CD4-positive, alpha-beta T cell treated with Interleukin-12 subunit alpha and Interleukin-12 subunit beta, for 1 hour (primary cell): Measurements from ENCODE around the gene GOLGA6L26.
"Not testable (repeated sequence)": the region's sequence is repeated elsewhere in the genome, so short reads cannot be mapped to it uniquely, and the experiment has no call there.

Experiments used
- DNase-seq: peaks from one replicate; pipeline ENCODE4 v3.0.0-alpha.2; 2020

Gene GOLGA6L26, protein sequence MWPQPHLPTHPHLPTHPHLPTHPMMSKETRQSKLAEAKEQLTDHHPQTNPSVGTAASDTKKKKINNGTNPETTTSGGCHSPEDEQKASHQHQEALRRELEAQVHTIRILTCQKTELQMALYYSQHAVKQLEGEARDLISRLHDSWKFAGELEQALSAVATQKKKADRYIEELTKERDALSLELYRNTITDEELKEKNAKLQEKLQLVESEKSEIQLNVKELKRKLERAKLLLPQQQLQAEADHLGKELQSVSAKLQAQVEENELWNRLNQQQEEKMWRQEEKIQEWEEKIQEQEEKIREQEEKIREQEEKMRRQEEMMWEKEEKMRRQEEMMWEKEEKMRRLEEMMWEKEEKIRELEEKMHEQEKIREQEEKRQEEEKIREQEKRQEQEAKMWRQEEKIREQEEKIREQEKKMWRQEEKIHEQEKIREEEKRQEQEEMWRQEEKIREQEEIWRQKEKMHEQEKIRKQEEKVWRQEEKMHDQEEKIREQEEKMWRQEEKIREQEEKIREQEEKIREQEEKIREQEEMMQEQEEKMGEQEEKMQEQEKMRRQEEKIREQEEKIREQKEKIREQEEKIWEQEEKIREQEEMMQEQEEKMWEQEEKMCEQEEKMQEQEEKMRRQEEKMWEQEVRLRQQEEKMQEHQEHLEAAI

DNA sequence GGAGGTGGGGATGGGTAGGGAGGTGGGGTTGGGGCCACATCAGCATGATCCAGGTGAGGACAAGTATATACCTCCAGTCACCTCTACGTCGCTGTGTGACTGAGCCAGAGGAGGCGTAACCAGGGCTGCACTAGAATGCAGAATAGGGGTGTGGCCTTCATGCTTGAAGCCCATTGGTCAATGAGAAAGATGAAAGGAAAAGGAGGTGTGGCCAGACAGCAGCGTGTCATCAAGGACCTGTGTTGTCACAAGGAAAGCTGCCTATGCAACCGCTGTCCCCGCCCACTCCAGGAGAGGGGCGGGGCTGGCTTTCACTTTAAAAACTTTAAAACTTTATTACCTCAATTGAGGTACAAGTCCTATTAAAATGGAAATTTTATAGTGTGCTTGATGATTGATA lies at the start of gene GOLGA6L26:
TSS of gene GOLGA6L26 (minus strand) at position 101 of the 400 bp plus-strand sequence. CDS start at position 40, 61 bp downstream.
- not testable (repeated sequence) for DNase-seq

DNA sequence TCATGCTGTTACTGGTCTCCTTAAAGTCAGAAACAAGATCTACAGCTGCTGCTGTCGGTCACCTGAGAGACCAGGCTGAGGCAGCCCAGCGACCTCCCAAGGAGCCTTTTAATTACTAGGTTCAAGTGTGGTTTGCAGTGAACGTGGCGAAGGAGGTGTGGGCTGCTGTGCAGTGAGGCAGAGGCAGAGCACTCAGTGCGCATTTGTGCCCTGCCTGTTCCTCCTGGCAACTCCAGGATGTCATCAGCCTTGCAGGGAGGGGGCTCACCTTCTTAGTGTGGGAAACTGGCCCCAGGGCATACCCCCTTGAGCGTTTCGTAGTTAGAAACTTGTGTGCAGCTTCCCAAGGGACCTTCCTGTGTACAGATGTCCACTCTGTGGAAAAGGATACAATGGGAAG lies 47.2 kb upstream of the GOLGA6L26 start:
- DNase-seq, result not testable (repeated sequence)

DNA sequence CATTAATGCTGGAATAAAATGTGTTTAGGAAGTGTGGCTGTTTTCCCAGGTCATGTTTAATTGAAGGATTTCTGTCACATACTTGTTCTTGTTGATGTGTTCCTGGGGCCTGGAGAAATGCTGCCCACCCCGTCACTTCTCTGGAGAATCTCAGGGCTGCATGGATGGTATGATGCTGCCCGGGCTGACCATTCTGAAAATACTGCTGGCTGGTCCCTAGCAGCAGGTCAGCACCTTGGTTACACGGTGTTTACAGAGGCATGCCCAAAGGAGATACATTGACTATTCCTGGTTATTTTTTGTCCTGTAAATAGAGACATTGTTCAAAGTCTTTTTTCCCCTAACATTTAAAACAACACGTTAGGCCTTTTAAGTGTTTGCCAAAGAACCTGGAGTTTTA lies 46.7 kb upstream of the GOLGA6L26 start:
- not testable (repeated sequence) for DNase-seq

DNA sequence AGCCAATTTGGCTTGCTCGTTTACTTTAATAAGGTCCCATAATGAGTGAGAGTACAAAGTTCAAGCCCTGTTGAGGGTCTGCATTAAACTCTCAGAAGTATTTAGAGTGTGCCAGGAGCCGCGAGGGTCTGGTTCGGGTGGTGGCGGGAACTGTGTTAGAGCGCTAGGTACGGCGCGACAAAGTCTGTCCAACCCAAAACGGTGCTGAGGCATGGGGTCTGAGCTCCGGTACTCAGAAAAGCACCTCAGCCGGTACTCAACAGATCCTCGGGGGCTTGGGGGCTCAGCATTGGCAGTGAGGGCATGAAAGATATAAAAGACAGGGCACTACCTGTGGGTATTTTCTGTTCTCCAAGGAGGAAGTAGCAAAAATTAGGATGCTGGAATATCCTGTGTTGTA lies 45.0 kb upstream of the GOLGA6L26 start:
- not testable (repeated sequence) for DNase-seq

DNA sequence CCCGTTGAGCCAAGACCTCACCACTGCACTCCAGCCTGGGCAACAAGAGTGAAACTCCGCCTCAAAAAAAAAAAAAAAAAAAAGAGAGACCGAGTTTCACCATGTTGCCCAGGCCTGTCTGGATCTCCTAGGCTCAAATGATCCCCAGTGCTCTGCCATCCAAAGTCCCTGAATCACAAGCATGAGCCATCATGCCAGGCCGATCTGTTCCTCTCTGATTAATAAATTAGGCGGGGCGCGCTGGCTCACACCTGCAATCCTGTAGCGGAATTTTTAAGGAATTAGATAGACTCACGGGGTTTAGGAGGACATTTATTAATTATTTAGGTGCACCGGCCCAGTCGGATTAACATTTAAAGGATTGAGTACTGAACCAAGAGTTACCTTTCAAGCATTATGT lies 40.2 kb upstream of the GOLGA6L26 start:
- DNase-seq, result not testable (repeated sequence)

DNA sequence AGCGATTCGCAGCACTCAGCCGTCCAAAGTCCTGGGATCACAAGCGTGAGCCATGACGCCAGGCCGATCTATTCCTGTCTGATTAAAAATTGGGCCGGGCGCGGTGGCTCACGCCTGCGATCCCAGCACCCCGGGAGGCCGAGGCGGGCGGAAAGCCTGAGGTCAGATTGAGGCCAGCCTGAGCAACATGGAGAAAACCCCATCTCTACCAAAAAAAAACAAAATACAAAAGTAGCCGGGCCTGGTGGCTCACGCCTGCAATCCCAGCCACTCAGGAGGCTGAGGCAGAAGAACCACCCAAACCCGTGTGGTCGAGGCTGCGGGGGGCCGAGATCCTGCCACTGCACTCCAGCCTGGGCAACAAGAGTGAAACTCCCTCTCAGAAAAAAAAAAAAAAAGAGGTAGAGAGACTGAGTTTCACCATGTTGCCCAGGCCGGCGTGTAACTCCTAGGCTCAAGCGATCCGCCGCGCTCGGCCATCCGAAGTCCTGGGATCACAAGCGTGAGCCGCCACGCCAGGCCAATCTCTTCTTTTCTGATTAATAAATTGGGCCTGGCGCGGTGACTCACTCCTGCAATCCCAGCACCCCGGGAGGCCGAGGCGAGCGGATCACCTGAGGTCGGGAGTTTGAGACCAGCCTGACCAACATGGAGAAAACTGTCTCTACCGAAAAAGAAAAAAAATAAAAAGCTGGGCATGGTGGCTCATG lies 39.0 kb upstream of the GOLGA6L26 start:
- not testable (repeated sequence) for DNase-seq

DNA sequence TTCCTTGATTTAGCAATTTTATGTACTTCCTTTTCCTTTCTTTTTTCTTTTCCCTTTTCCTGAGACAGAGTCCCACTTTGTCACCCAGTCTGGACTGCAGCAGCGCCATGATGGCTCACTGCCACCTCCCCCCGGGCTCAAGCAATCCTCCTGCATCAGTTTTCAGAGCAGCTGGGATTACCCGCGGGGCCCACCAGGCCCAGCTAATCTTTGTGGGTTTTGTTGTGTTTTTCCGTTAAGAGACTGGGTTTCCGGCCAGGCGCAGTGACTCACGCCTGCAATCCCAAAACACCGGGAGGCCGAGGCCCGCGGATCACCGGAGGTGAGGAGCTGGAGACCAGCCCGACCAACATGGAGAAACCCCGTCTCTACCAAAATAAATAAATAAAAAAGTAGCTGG lies 38.3 kb upstream of the GOLGA6L26 start:
- no peak for DNase-seq

DNA sequence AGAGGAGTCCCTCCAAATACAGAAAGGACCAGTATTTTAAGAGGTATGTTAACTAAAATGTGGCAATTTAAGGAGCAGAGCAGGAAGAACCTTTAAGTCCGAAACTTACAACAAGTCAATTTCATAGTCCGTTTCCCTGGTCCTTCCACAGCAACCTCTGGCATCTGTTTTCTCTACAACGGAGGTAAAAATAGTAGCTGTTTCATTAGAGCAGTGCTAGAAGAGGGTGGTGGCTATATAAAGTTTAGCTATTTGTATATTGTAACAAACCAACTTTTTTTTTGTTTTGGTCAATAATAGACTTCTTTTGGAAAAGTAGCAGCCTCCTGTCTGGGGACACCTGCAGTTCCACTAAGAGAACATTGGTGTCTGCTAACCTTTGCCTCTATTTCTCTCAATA lies 37.9 kb upstream of the GOLGA6L26 start:
- not testable (repeated sequence) for DNase-seq

DNA sequence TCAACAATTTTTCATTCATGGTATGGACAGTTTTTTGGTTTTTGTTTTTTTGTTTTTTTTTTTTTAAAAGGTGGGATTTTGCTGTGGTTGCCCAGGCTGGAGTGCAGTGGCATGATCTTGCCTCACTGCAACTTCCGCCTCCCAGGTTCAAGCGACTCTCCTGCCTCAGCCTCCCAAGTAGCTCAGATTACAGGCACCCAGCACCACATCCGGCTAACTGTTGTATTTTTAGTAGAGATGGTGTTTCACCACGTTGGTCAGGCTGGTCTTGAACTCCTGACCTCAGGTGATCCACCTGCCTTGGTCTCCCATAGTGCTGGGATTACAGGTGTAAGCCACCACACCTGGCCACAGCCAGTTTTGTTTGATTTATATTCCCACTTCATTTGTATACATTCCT lies 37.1 kb upstream of the GOLGA6L26 start:
- not testable (repeated sequence) for DNase-seq

DNA sequence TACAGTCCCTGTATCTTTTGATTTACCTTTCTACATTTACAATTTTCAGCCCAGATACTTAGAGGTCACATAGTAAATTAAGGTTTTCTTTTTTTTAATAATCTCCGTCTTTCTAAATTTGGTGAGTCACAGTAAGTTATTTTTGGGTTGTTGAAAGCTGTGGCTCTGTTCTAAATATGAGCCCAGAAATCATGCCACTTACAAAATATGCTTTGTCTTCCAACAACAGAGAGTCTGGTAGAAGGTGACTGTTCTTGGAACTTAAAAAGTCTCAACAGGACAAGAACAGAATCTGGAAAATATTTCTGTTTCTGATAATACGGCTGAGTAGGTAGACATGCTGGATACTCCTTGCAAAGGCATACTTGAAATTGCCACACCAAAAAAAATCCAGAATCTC lies 36.6 kb upstream of the GOLGA6L26 start:
- no peak for DNase-seq

DNA sequence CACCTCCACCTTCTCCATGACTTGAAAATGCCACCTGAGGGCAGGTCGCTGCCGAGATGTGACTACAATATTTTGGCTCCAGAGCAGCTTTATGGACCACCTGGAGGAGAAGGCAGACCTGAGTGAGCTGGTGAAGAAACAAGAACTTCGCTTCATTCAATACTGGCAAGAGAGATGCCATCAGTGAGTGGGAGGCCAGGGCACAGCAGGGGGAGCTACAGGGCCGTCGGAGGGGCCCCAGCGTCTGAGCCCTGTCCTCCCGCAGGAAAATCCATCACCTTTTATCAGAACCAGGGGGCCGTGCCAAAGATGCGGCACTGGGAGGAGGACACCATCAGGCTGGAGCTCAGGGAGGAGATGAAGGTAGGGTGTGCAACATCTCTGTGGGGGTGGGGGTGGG lies 30.3 kb upstream of the GOLGA6L26 start:
- not testable (repeated sequence) for DNase-seq

DNA sequence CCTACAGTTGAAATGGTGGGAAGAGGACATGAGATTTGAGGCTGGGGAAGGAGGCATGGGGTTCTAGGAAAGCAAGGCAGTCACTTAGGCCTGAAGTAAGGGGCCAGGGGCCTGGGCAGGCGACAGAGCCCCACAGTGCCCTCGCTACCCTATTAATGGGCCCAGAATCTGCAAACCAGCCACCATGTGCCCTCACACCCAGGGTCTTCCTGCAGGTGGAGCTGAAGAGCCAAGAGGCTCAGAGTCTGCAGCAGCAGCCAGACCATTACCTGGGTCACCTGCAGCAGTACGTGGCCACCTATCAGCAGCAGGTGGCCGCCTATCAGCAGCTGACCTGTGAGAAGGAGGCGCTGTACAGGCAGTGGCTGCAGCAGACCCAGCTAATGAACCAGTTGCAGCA lies 28.6 kb upstream of the GOLGA6L26 start:
- not testable (repeated sequence) for DNase-seq

DNA sequence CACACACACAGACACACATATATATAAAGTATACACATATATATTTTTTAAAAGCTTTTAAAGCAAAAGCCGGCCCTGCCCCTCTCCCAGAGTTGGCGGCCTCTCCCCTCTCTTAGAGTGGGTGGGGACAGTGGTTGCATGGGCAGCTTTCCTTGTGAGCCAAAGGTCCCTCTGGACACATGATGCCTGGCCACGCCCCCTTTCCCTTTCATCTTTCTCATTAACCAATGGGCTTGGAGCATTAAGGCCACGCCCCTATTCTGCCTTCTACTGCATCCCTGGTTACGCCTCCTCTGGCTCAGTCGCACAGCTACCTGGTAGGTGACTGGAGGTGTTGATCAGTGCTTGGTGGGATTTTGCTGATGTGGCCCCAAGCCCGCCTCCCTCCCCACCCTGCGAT lies 20.5 kb upstream of the GOLGA6L26 start, which contains the start of gene GOLGA8S:
TSS of gene GOLGA8S (plus strand) at position 301 of the 400 bp plus-strand sequence. CDS start at position 363, 62 bp downstream.
- DNase-seq, result not testable (repeated sequence)

DNA sequence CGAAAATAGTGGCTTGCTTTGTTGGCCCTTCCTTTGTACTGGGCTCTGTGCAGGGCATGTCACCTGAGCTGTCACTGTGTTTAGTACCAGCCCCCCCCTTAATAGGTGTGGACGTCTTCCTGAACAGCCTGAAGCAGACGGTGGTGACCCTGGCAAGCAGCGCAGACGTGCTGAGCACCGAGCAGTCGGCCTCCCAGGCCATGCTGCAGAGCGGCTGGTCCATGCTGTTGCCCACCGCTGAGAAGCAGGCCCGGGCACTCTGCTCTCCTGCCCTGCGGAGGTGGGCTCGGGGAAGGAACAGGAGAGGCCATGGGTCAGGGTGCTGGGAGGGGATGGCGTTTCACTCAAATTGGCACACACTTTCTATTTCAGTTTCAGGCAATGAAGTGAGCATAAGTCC lies 22.8 kb downstream of the GOLGA6L26 start:
- not testable (repeated sequence) for DNase-seq

DNA sequence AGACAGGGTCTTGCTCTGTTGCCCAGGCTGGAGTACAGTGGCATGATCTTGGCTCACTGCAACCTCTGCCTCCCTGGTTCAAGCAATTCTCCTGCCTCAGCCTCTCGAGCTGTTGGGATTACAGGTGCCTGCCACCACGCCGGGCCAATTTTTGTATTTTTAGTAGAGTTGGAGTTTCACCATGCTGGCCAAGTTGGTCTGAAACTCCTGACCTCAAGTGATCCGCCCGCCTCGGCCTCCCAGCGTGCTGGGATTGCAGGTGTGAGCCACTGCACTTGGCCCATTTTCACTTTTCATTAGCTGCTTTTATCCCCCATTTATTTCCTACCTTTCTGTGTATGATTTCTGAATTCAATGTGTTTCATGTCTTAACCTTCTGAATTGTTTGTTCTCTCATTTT lies 28.1 kb downstream of the GOLGA6L26 start:
- DNase-seq, result not testable (repeated sequence)

DNA sequence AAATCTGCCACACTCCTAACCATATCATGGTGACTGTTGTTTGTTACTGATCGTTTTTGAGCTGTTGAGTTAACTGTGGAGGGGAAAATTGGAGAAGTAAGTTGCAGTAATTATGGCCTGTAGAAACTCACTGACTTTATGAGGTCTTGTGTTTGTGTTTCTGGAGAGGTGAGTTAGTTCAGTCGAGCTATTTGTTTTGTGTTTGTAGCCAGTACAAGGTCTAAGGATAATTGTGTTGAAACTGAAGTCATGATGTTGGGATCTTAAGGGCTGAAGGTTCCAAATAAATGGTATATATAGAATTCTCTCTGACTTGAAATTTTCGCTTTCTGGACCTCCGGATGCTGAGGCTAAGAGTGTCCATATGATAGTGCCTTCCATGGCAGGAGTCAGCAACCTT lies 29.2 kb downstream of the GOLGA6L26 start:
- DNase-seq, result not testable (repeated sequence)

DNA sequence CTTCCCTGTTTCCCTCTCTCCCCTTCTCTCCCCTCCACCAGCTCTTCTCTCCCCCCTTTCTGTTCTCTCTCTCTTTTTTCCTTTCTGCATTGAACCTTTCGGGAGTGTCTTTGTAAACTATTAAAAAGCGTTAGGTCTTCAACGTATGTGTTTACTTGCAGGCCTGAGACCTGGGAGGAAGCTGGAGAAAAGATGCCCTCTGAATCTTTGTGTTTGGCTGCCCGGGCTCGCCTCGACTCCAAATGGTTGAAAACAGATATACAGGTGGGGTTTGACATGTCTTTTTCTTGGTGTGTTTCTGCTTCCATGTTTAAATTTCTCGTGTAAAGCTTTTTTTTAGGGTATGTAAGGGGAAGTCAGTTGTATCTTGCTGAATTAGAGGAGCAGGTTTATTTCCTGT lies 29.7 kb downstream of the GOLGA6L26 start:
- DNase-seq, result not testable (repeated sequence)

DNA sequence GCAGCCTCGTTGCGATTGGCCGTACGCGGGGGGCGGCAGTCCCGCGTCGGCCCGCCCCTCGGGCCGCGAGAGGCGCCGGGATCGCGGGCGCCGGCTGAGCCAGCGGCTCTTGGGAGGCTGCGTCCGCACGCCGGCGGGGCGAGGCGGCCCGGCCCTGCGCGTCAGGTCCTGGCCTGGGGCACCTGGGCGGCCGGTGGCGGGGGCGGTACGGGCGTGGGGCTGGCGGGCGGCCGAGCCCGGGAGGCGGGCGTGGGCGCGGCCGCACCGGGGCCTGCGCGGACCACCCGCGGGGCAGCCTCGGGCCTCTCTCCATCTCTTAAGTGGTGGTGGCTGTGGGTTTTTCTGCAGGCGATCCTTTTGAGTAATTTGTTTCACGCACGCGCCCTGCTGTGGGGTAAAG lies 30.3 kb downstream of the GOLGA6L26 start:
- peak; percentile 38 for DNase-seq

DNA sequence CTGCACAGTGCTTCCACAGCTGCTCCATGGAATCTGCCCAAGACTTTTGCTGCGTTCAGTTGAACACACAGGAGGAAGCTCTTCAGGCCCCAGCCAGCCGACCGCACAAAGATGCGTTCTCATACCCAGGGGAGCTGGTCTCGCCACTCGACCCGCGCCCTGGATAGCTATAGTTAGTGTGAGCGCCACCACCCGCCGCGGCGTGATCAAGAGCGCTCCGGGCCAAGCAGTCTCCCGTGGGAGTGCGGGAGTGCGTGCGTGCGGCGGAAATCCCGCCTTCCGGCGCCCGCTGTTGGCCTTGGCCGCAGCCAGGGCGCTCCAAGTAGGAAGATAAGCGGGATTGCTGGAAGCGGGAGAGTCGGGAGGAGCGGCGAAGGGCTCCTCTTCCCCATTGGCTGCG lies 30.8 kb downstream of the GOLGA6L26 start:
- not testable (repeated sequence) for DNase-seq
